ENCODE measurements around the gene PINLYP. TPM values are rescaled to one million over a fixed set of nuclear protein-coding genes. Genes with fewer than 3 reads are reported as not detected.

Gene PINLYP
- total and polyA plus RNA-seq, 9 of the 15 experiments (the other 6 are each of a cell fraction or from before 2014, with no cell fraction given), result 1.00 to 6.7 (median 2.2) TPM

GRCh38 chr19:43619262-43620060 is 43.9 kb downstream of the PINLYP start, which contains the start of gene ZNF428 (continued):
- TF ChIP-seq PHF20 (IDR thresholded peaks at IDR 0.05; ENCODE audit: partially characterized antibody) (peak; percentile 34), ZNF311 (CRISPR knock-in tag; IDR thresholded peaks at IDR 0.05) (no peak), ELF4 (CRISPR knock-in tag; IDR thresholded peaks at IDR 0.05) (no peak), ZBTB33 (CRISPR knock-in tag; IDR thresholded peaks at IDR 0.05) (peak; percentile 44; the same call in 1 of the 2 replicates), USF2 (CRISPR knock-in tag; IDR thresholded peaks at IDR 0.05) (no peak), PHF8 (IDR thresholded peaks at IDR 0.05; ENCODE audit: borderline replicate concordance, low read length) (peak; percentile 96), ZNF324 (CRISPR knock-in tag; IDR thresholded peaks at IDR 0.05) (no peak), CBX5 (IDR thresholded peaks at IDR 0.05; ENCODE audit: borderline replicate concordance, low read depth) (no peak), MAX (CRISPR knock-in tag; IDR thresholded peaks at IDR 0.05) (peak; percentile 69), MCM3 (IDR thresholded peaks at IDR 0.05) (no peak), IRF1 (CRISPR knock-in tag; IDR thresholded peaks at IDR 0.05; ENCODE audit: borderline replicate concordance) (no peak), TFAM (CRISPR knock-in tag; conservative IDR thresholded peaks at IDR 0.05) (no peak), PBX2 (CRISPR knock-in tag; IDR thresholded peaks at IDR 0.05; ENCODE audit: low read depth) (no peak), PBX2 (tag; conservative IDR thresholded peaks at IDR 0.05; ENCODE audit: low read depth) (no peak), ZBED1 (IDR thresholded peaks at IDR 0.05) (no peak), BRD4 (IDR thresholded peaks at IDR 0.05) (peak; percentile 86), HNRNPH1 (optimal IDR thresholded peaks at IDR 0.05; ENCODE audit: low read depth, low read length) (no peak), RBM22 (IDR thresholded peaks at IDR 0.05; ENCODE audit: low read depth, low read length, poor library complexity, severe bottlenecking) (peak; percentile 81), ZNF316 (IDR thresholded peaks at IDR 0.05) (0 out of 2 replicates have a peak, but pooled peaks have one; percentile 37), MTF1 (CRISPR knock-in tag; IDR thresholded peaks at IDR 0.05; ENCODE audit: borderline replicate concordance) (no peak), TRIM24 (IDR thresholded peaks at IDR 0.05) (no peak), ZNF224 (CRISPR knock-in tag; IDR thresholded peaks at IDR 0.05) (no peak)

Measured in K562 (cell line).